H9 (cell line): ENCODE data around the gene FOS. TPM values are rescaled to one million over a fixed set of nuclear protein-coding genes. Genes with fewer than 3 reads are reported as not detected.

Experiments used
- DNase-seq: peaks from one replicate; pipeline ENCODE4 v3.0.0-alpha.2; 2017
- H2AFZ ChIP-seq: one replicate; pipeline ENCODE4 v1.6.1; 2013; ENCODE audit warnings: mild to moderate bottlenecking, low read length, control low read depth, moderate library complexity
- H2AK5ac ChIP-seq: 2 replicates; pipeline ENCODE4 v1.6.1; 2013; ENCODE audit warnings: low read length, control low read depth, mixed read lengths; ENCODE audit not compliant: insufficient read length
- H2BK120ac ChIP-seq: one replicate; pipeline ENCODE4 v1.6.1; 2013; ENCODE audit warnings: low read depth, mild to moderate bottlenecking, low read length, control low read depth, inconsistent platforms; ENCODE audit not compliant: poor library complexity, severe bottlenecking
- H2BK12ac ChIP-seq: 2 replicates; pipeline ENCODE4 v1.6.1; 2013; ENCODE audit warnings: low read length, control low read depth, mixed read lengths, low read depth; ENCODE audit not compliant: insufficient read length
- H2BK15ac ChIP-seq: 2 replicates; pipeline ENCODE4 v1.6.1; 2013; ENCODE audit warnings: low read depth, low read length, control low read depth
- H2BK20ac ChIP-seq: one replicate; pipeline ENCODE4 v1.6.1; 2013; ENCODE audit warnings: low read depth, mild to moderate bottlenecking, low read length, control low read depth, inconsistent platforms; ENCODE audit not compliant: poor library complexity, severe bottlenecking
- H2BK5ac ChIP-seq: 2 replicates; pipeline ENCODE4 v1.6.1; 2013; ENCODE audit warnings: low read length, control low read depth, mixed read lengths; ENCODE audit not compliant: insufficient read length
- H3K14ac ChIP-seq: 2 replicates; pipeline ENCODE4 v1.6.1; 2013; ENCODE audit warnings: low read length, control low read depth; ENCODE audit not compliant: insufficient read depth
- H3K18ac ChIP-seq: 2 replicates; pipeline ENCODE4 v1.6.1; 2013; ENCODE audit warnings: low read depth, mild to moderate bottlenecking, mixed read lengths, low read length, control low read depth; ENCODE audit not compliant: insufficient read length
- H3K23ac ChIP-seq: 2 replicates; pipeline ENCODE4 v1.6.1; 2013; ENCODE audit warnings: low read length, control low read depth, mixed read lengths, low read depth; ENCODE audit not compliant: insufficient read length
- H3K23me2 ChIP-seq: 2 replicates; pipeline ENCODE4 v1.6.1; 2013; ENCODE audit warnings: low read depth, mild to moderate bottlenecking, mixed read lengths, low read length, control low read depth; ENCODE audit not compliant: insufficient read length, poor library complexity, severe bottlenecking
- H3K27ac ChIP-seq: 2 replicates; pipeline ENCODE4 v1.5.1; 2013; ENCODE audit warnings: low read length, control low read depth, mixed read lengths, low read depth; ENCODE audit not compliant: insufficient read length
- H3K27me3 ChIP-seq: 2 replicates; pipeline ENCODE4 v1.6.1; 2013; ENCODE audit warnings: low read length, control low read depth, inconsistent platforms; ENCODE audit not compliant: insufficient read depth
- H3K4ac ChIP-seq: 2 replicates; pipeline ENCODE4 v1.6.1; 2013; ENCODE audit warnings: low read depth, mild to moderate bottlenecking, control low read depth, inconsistent platforms, low read length, moderate library complexity
- H3K4me1 ChIP-seq: 2 replicates; pipeline ENCODE4 v1.6.1; 2013; ENCODE audit warnings: low read length, control low read depth, inconsistent platforms; ENCODE audit not compliant: insufficient read depth
- H3K4me2 ChIP-seq: 2 replicates; pipeline ENCODE4 v1.6.1; 2013; ENCODE audit warnings: low read length, control low read depth, mixed read lengths; ENCODE audit not compliant: insufficient read length, insufficient read depth
- H3K56ac ChIP-seq: 2 replicates; pipeline ENCODE4 v1.6.1; 2013; ENCODE audit warnings: low read depth, mild to moderate bottlenecking, mixed read lengths, low read length, control low read depth; ENCODE audit not compliant: insufficient read length
- H3K79me1 ChIP-seq: 2 replicates; pipeline ENCODE4 v1.6.1; 2013; ENCODE audit warnings: low read depth, mild to moderate bottlenecking, moderate library complexity, low read length, control low read depth, inconsistent platforms; ENCODE audit not compliant: insufficient read depth, poor library complexity, severe bottlenecking
- H3K79me2 ChIP-seq: 2 replicates; pipeline ENCODE4 v1.6.1; 2013; ENCODE audit warnings: low read length, control low read depth, inconsistent platforms; ENCODE audit not compliant: insufficient read depth
- H3K9ac ChIP-seq: 2 replicates; pipeline ENCODE4 v1.6.1; 2013; ENCODE audit warnings: low read length, control low read depth, mixed read lengths; ENCODE audit not compliant: insufficient read length; ENCODE audit errors: extremely low read depth
- H3K9me3 ChIP-seq: one replicate; pipeline ENCODE4 v1.6.1; 2013; ENCODE audit warnings: low read depth, low read length, inconsistent platforms; ENCODE audit not compliant: control insufficient read depth
- H3T11ph ChIP-seq: one replicate; pipeline ENCODE4 v1.6.1; 2013; ENCODE audit warnings: mild to moderate bottlenecking, low read length, control low read depth, inconsistent platforms
- H4K20me1 ChIP-seq: one replicate; pipeline ENCODE4 v1.6.1; 2013; ENCODE audit not compliant: control insufficient read depth, insufficient read length, insufficient read depth
- H4K5ac ChIP-seq: 2 replicates; pipeline ENCODE4 v1.6.1; 2013; ENCODE audit warnings: low read depth, mild to moderate bottlenecking, mixed read lengths, low read length, control low read depth; ENCODE audit not compliant: insufficient read length
- H4K8ac ChIP-seq: replicated peaks from 2 replicates; pipeline ENCODE4 v1.6.1; 2013; ENCODE audit warnings: low read length, control low read depth, mixed read lengths, low read depth; ENCODE audit not compliant: insufficient read length
- H4K91ac ChIP-seq: 2 replicates; pipeline ENCODE4 v1.6.1; 2013; ENCODE audit warnings: low read depth, mild to moderate bottlenecking, moderate library complexity, mixed read lengths, low read length, control low read depth; ENCODE audit not compliant: insufficient read length
- H3K27ac Mint-ChIP-seq, 3 experiments: 2 replicates in 2 of 3; 3 replicates in 1 of 3; pipeline ENCODE4 v1.8.0; 2020 to 2021; ENCODE audit warnings: mixed read lengths in 3 of 3, mild to moderate bottlenecking in 1 of 3, moderate library complexity in 1 of 3
- H3K27me3 Mint-ChIP-seq: 2 replicates; pipeline ENCODE4 v1.8.0; 2021; ENCODE audit warnings: low read depth, mild to moderate bottlenecking, moderate library complexity, mixed read lengths
- H3K36me3 Mint-ChIP-seq, 3 experiments: 2 replicates in 2 of 3; 3 replicates in 1 of 3; pipeline ENCODE4 v1.8.0; 2020 to 2021; ENCODE audit warnings: low read depth in 3 of 3, mixed read lengths in 3 of 3; ENCODE audit not compliant: insufficient read depth in 1 of 3
- H3K4me1 Mint-ChIP-seq, 2 experiments: 2 replicates each; pipeline ENCODE4 v1.8.0; 2020; ENCODE audit warnings: mixed read lengths in 2 of 2
- H3K4me3 Mint-ChIP-seq, 2 experiments: 2 replicates in 1 of 2; 3 replicates in 1 of 2; pipeline ENCODE4 v1.8.0; 2020 to 2021; ENCODE audit warnings: mild to moderate bottlenecking in 2 of 2, mixed read lengths in 2 of 2, moderate library complexity in 1 of 2
- H3K9me3 Mint-ChIP-seq, 2 experiments: 2 replicates in 1 of 2; 3 replicates in 1 of 2; pipeline ENCODE4 v1.8.0; 2020; ENCODE audit warnings: mild to moderate bottlenecking in 2 of 2, mixed read lengths in 2 of 2, moderate library complexity in 1 of 2
- CTCF ChIP-seq: fragments of 200-600 bp; sonication (generic); conservative IDR thresholded peaks from 3 replicates; pipeline ENCODE4 v1.8.0; 2021; ENCODE audit warnings: antibody characterized with exemption, mild to moderate bottlenecking
- WGBS: extraction: QIAGEN DNeasy Blood & Tissue Kit; methylation state at CpG from one replicate; pipeline ENCODE4 v1.1.7; 2013; ENCODE audit warnings: missing lambda C conversion rate, low lambda C conversion rate, mixed read lengths; ENCODE audit not compliant: insufficient read length; ENCODE audit errors: extremely low coverage; 5-methylcytosine and 5-hydroxymethylcytosine counted together
- total RNA-seq: library from RNA; stranded (reverse); gene quantifications from 2 replicates; pipeline ENCODE4 v1.2.1, GENCODE V29; 2021

The FOS gene
- total RNA-seq, 1 experiment from 2014 or later: 33.9 TPM

DNA sequence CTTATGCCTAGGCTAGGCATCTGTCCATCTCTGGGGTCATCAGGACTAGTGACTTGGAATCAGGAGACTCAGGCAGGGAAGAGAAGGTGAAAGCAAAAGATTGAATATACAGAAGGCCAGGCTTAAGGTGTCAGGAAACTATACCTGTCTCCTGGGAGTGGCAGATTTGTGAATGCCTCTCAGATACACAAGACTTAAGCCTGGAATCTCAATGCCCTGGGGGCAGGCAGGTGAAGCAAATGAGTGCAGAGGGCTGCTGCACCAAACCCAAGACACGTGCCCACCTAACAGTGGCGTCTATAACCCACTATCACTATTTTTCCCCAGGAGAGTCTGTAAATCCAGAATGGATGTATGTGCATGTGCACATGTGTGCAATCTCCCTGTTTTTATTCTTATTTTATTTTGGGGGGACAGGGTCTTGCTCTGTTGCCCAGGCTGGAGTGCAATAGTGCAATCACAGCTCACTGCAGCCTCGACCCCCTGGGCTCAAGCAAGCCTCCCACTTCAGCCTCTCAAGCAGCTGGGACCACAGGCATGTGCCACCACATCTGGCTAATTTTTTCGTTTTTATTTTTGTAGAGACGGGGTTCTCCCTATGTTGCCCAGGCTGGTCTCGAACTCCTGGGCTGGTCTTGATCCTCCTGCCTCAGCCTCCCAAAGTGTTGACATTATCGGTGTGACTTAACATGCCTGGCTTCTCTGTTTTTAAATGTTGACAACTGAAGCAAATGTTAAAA is 31.9 kb upstream of the FOS start:
- Histone ChIP-seq H2BK5ac (no peak overlapping the region), H3T11ph (no peak overlapping the region), H3K14ac (no peak overlapping the region), H3K4me1 (no peaks in the 10 kb centered on the region; the same call in 1 of the 2 replicates), H3K4me2 (no peak overlapping the region), H3K9me3 (no peaks in the 10 kb centered on the region), H3K9ac (no peak overlapping the region), H2BK12ac (no peak overlapping the region), H3K79me2 (no peaks in the 10 kb centered on the region), H4K5ac (no peak overlapping the region), H2BK15ac (no peak overlapping the region), H2BK120ac (no peak overlapping the region), H2BK20ac (no peak overlapping the region), H2AFZ (no peak overlapping the region), H3K23me2 (no peaks in the 10 kb centered on the region), H3K79me1 (no peaks in the 10 kb centered on the region), H3K18ac (no peak overlapping the region), H4K20me1 (no peaks in the 10 kb centered on the region), H3K27ac (no peak overlapping the region), H2AK5ac (no peak overlapping the region), H4K91ac (no peak overlapping the region), H3K27me3 (no peaks in the 10 kb centered on the region), H4K8ac (no peak overlapping the region), H3K56ac (no peak overlapping the region), H3K4ac (no peak overlapping the region), H3K23ac (no peak overlapping the region)
- DNase-seq: no peak
- Mint-ChIP-seq H3K36me3 (no peaks in the 10 kb centered on the region), H3K4me3 (no peak overlapping the region), H3K27ac (no peak overlapping the region), H3K9me3 (no peaks in the 10 kb centered on the region), H3K27me3 (no peaks in the 10 kb centered on the region), H3K4me1 (peaks cover 27 to 29% of the 10 kb centered on the region in 2 experiments)
- no CpG with 5 or more reads among the region's 7 CpGs for WGBS
- TF ChIP-seq CTCF: no peak
